Testis (tissue), 2 donors: Measurements from ENCODE around the gene FAM50B.

ENCODE experiments used
- CTCF ChIP-seq, 3 experiments: fragments of 450-650 bp in 2 of 3; fragments of 200-600 bp in 1 of 3; sonication (generic) in 1 of 3; IDR thresholded peaks; one replicate each; pipeline ENCODE4 v1.5.1; 2016 to 2019; ENCODE audit warnings: antibody characterized with exemption in 3 of 3, mild to moderate bottlenecking in 2 of 3, moderate library complexity in 1 of 3
- POLR2A ChIP-seq: fragments of 450-650 bp; IDR thresholded peaks from one replicate; pipeline ENCODE4 v1.6.1; 2017; ENCODE audit warnings: antibody characterized with exemption, mild to moderate bottlenecking, moderate library complexity

- TF ChIP-seq CTCF (IDR thresholded peaks at IDR 0.05): no peak
- no peak for TF ChIP-seq POLR2A
Measured at GRCh38 chr6:3835785-3836184, 13.4 kb upstream of the FAM50B start.
